Measurements from ENCODE around the gene KIF26B.
"Not testable (repeated sequence)": the region's sequence is repeated elsewhere in the genome, so short reads cannot be mapped to it uniquely, and the experiment has no call there.

Gene KIF26B

DNA sequence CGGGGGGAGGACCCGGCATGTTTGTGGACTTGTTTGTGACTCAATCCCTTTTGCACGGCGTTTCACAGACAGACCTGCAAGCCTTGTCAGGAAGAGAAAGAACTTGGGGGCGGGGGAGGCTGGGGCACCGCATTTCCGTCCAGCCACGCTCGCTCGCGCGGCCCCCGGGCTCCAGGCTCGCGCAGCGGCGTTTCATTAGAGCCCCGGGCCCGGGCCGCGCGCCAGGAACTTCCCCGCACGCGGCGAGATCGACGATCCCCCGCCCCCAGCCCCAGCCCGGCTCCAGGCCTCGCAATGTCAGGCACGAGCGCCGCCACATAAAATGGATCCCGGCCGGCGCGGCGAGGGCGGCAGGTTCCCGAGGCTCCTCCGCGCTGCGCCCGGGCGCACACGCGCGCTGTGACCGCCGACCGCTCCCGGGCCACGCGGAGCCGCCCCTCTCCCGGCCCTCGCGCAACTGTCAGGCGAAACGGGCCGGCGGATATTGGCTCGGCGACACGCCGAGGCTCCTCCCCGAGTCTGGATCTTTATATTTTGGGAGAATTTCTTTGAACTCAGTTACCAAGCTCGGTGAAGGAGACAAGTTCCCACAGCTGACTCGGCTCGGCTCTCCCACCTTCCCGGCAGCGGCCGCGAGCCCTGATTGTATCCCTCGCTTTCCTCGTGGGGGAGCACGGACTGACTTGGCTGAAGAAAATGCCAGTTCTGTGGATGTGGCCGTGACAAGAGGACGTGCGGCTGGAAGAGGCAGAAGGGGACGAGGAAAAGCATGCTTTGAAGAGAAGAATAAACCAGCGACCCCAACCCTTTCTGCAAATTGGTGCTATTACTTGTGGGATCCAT is at the start of gene KIF26B:
KIF26B (plus strand) TSS at position 557 of the 843 bp plus-strand sequence. CDS start 440 bp downstream, outside the sequence.
- no peak for DNase-seq (ENCODE audit: low read depth)

GRCh38 chr1:245105042-245105441 is 49.7 kb upstream of the KIF26B start:
- DNase-seq (ENCODE audit: low read depth) = no peak

DNA sequence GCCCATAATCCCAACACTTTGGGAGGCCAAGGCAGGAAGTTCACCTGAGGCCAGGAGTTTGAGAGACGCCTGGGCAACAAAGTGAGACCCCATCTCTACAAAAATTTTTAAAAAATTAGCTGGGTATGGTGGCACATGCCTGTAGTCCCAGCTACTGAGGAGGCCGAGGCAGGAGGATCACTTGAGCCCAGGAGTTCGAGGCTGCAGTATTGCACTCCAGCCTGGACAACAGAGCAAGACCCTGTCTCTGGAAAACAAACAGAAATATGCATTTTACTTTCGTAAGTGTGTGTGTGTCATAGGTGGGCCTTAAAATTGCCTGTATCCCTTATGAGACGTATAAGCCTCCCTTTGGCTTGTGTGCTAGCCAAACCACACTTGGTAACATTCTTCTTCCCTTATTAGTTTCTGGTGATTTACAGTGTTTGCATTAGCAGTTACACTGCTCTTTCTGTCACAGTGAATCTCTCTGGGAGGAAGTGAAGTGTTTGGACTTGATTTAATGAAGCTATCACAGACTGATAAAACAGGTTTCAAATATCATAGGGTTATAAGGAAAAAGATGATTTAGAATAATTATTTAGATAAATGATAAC is 48.9 kb upstream of the KIF26B start:
- no peak for DNase-seq (ENCODE audit: low read depth)

DNA sequence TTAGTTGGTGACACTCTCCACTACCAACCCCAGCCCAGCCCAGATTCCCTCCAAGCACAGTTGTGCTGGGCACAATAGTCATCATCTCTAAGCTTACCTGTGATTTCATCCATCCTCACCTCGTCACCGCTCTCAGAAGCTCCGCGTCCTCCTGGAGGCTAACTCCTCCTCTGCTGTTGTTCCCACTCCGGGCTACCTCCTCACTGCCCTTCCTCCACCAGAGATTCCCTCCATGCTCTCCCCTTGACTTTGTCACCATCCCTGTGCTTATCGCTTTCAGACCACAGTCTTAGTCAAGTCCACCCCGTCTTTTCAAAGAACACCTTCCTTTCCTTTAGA is 47.0 kb upstream of the KIF26B start:
- DNase-seq (ENCODE audit: low read depth) = no peak

DNA sequence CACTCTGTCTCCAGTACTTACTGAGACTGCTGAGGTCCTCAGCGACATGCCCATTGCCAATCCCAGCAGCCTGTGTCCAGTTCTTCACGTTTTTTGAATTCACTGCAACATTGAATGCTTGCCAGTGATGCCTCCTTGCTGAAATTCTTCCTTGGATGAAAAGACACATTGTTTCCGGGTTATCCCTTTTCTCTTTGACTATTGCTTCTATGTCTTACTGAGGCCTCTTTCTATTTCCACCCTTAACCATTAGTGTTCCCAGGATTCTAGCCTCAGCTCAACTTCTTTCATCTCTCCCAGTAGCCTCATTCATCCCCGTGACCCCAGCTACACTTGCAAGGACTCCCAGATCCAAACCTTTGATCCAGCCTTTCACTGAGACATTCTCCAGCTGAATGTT is 46.5 kb upstream of the KIF26B start:
- no peak for DNase-seq (ENCODE audit: low read depth)

DNA sequence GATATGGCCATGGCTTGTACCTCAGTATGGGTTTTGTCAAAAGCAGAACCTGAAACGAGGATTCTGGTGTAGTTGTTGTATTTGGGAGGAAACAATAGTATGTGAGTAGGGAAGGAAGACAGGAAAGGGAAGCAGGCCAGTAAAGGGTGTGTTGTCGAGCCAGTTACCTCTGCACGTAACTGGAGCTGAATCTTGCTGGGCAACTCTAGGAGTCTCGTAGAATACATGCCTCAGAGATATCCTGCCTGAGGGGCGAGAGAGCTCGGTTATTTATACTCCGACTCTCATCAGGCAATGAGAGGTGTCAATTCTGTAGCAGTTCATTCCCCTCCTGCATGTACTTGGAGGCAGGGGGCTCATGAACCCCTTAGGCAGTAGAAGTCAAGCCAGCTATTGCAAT is 45.9 kb upstream of the KIF26B start:
- DNase-seq (ENCODE audit: low read depth) = no peak

DNA sequence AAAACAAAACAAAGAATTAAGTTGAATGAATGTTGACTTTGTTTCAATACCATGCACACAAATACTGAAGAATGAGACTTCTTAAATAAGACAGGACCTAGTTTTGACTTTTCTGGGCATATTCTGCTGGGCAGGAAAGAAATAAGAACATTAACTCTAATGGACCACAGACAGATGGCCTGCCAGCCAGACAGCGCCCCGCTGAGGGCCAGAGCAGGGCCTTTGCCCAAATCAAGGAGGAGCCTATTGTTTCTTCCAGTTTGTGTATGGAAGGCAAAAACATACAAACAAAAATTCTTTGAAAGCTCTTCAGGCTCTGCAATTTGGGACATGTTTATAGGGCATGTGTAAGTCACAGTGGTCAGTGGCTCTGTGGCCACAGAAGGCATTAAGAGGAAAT is 44.4 kb upstream of the KIF26B start:
- no peak for DNase-seq (ENCODE audit: low read depth)

GRCh38 chr1:245111073-245111472 is 43.7 kb upstream of the KIF26B start:
- DNase-seq (ENCODE audit: low read depth) = no peak

- DNase-seq (ENCODE audit: low read depth) = no peak
These were observed 41.1 kb upstream of the KIF26B start for GRCh38 chr1:245113649-245114048.

DNA sequence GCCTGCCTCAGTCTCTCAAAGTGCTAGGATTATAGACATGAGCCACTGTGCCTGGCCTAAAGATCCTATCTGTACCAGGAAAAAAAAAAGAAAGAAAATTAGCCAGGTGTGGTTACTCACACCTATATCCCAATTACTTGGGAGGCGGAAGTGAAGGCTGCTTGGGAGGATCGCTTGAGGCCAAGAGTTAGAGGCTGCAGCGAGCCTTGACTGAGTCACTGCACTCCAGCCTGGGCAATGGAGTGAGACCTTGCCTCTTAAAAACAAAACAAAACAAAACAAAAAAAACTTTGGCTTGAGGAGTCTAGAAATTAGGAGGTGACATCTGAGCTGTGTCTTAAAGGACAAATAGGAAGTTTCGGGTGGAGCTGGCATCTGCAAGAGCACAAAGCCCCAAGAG is 38.7 kb upstream of the KIF26B start:
- DNase-seq (ENCODE audit: low read depth) = no peak

DNA sequence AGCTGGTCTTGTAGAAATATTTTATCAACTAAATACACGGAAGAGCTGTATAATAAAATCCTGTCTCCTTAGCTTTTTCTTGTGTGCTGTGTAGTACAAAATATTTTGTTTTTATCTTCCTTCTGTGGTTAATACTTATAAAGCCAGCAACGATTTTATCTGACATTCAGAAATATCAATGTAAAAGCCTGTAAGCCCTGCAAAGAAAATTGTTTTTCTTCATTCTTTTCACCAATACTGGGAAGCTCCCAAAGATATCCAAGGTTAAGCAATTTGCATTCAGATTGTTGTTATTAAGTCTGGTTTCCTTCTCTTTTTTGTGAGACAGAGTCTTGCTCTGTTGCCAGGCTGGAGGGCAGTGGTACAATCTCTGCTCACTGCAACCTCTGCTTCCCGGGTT is 38.0 kb upstream of the KIF26B start:
- DNase-seq (ENCODE audit: low read depth) = no peak

DNA sequence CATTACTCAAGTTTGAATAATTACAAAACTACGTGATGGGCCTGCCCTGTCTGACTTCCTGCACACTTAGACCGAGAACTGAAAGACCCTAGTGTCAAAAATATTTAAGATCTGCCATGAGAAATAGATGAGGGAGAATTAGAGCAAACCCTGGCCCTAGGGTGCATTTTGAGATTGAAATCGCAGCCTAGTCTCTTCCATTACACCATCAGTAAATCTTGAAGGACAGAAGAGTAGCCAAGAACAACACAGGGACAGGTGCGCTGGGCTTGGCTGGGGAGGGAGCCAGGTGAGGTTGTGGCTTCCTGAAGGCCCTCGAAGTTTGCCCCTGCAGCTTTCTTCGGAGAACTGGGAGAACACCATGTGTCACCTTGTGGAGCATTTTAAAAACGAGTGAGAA is 36.7 kb upstream of the KIF26B start:
- no peak for DNase-seq (ENCODE audit: low read depth)

DNA sequence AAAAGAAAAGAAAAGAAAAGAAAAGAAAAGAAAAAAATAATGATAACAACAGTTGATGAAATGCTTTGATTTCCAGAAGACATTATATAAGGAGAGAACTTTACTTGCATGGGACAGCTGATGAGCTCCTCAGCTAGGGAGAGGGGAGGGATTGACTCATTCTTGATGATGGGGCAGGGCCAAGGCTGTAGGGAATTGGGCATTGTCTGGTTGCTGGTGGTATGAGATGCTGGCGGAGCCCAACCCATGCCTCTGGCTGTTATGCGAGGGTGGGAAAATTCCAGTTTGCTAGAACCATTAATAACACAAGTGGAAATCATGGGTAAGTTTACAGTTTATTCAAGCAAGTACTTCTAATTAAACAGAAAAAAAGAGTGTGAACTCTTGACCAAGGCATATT is 36.0 kb upstream of the KIF26B start:
- no peak for DNase-seq (ENCODE audit: low read depth)

DNA sequence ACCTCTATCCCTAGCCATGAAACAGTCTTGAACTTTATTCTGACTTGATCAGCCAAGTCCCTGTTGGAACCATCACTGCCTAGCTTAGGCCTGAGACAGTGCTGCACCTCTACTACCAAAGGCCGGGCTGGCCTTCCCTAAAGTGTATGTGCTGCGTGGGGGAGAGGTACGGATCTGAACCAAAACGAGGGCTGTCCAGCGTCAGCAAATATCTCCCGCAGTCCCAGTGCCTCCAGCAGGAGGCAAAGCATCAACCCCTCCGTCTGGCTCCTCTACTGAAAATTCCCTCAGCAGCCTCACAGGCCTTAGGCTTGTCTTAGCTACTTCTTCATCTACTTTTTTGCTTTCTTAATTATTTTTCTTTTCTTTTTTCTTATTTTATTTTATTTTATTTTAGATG is 33.3 kb upstream of the KIF26B start:
- no peak for DNase-seq (ENCODE audit: low read depth)

GRCh38 chr1:245124241-245124640 is 30.5 kb upstream of the KIF26B start:
- DNase-seq (ENCODE audit: low read depth) = no peak

DNA sequence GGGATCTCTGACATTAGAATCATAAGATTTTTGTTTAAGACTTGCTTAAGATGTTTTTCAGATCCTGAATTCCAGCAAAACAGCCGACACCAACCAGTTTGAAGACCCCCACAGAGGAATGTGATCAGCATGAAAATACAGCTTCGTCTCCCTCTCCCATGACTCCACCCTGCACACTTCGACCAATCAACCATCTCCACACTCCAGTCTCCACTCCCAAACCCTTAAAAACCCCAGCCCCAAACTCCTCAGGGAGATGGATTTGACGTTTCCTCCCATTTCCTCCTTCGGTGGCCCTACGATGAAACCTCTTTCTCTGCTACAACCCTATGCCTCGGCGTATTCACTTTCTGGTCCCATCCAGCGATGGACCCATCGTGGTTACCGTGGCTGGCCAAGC is 30.1 kb upstream of the KIF26B start:
- no peak for DNase-seq (ENCODE audit: low read depth)

GRCh38 chr1:245126530-245126929 is 28.3 kb upstream of the KIF26B start:
- no peak for DNase-seq (ENCODE audit: low read depth)

- DNase-seq (ENCODE audit: low read depth) = no peak
These were observed 26.2 kb upstream of the KIF26B start for GRCh38 chr1:245128381-245129101.

DNA sequence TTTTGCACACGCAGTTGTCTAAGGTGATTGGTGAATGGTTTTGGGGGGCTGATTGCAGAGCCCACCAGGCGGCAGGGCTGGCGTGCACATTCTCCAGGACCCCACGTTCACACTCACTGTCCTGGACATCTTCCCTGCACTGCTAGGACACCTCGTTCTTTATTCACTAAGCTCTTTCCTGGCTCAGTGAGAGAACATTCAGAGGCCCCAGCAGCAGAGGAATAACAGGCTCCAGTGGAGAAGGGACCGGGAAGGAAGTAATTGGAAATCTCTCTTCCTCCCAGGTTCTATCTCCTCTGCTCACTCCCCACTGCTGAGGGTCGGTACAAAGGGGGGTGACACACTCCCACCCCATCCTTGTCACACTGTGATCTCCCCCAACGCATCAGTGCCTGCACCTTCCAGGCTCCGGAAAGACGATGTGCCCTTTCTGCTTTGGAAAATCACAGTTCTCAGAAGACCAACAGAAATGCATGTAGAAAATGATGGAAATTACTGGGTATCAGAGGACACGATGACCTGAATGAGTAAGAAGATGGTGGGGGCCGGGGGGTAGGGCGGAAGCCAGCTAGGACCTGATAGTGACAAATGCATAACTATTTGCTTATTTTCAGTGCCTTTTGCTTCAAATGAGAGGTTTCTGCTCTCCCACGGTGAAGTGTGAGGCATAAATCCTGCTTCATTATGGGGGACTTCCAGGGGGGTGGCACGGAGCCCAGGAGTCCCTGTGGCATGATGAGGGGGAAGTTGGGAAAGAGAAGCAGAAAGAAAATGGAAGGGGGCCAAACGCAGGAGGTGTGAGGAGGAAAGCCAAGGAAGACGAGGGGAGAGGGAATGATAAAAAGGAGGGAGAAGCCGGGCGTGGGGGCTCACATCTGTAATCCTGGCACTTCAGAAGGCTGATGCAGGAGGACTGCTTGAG is 25.2 kb upstream of the KIF26B start:
- DNase-seq (ENCODE audit: low read depth) = no peak

GRCh38 chr1:245130281-245131025 is 24.3 kb upstream of the KIF26B start:
- not testable (repeated sequence) for DNase-seq (ENCODE audit: low read depth)

- DNase-seq (ENCODE audit: low read depth) = no peak
These were observed 23.8 kb upstream of the KIF26B start for GRCh38 chr1:245131026-245131393.

All from HS-27A (cell line).